ENCODE results near the gene CYTH1. TPM values are rescaled to one million over a fixed set of nuclear protein-coding genes. Genes with fewer than 3 reads are reported as not detected.
A peak's percentile ranks its signal among the peaks of the same experiment; 100 is the strongest.

CYTH1 gene
- total and polyA plus RNA-seq, 10 donors: 66.9 to 169 (median 131) TPM

DNA sequence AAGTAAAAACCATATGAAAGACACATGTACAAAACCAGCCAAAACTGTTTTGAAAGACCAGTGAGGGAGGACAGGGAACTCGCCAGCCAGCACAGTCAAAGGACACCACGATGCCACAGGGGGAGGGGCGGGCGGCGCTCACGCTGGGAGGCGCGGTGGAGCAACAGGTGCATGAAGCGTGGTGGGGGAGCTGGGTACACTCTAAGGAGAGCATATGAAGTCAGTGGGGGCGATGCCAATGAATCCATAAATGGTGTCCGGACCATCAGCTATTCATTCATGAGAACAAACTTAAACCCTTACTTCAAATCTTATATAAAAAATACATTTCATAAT lies 103.9 kb downstream of the CYTH1 start:
- WGBS, 5 donors: 91 to 96% (median 95%) methylated on average over 11 of the region's 11 CpGs
- intact Hi-C loops (cut with DNase I; ENCODE audit: low total_unique reads): no loop called here
- no peak overlapping the region for H3K4me3 ChIP-seq
- DNase-seq: peak; percentile 50
- H3K27ac ChIP-seq: no peak overlapping the region
- TF ChIP-seq POLR2A (IDR thresholded peaks at IDR 0.05): no peak
- peak in 1 of 3 donors; percentile 51 for TF ChIP-seq POLR2AphosphoS5 (IDR thresholded peaks at IDR 0.05)
- peaks cover 9 to 100% (median 82%) of the 10 kb centered on the region in 6 donors for H3K36me3 ChIP-seq
- H3K27me3 ChIP-seq (replicated peaks in 1 of 7): no peaks in the 10 kb centered on the region
- H3K4me1 ChIP-seq: peaks cover 0 to 11% (median 4%) of the 10 kb centered on the region in 6 donors
- no peaks in the 10 kb centered on the region for H3K9me3 ChIP-seq

DNA sequence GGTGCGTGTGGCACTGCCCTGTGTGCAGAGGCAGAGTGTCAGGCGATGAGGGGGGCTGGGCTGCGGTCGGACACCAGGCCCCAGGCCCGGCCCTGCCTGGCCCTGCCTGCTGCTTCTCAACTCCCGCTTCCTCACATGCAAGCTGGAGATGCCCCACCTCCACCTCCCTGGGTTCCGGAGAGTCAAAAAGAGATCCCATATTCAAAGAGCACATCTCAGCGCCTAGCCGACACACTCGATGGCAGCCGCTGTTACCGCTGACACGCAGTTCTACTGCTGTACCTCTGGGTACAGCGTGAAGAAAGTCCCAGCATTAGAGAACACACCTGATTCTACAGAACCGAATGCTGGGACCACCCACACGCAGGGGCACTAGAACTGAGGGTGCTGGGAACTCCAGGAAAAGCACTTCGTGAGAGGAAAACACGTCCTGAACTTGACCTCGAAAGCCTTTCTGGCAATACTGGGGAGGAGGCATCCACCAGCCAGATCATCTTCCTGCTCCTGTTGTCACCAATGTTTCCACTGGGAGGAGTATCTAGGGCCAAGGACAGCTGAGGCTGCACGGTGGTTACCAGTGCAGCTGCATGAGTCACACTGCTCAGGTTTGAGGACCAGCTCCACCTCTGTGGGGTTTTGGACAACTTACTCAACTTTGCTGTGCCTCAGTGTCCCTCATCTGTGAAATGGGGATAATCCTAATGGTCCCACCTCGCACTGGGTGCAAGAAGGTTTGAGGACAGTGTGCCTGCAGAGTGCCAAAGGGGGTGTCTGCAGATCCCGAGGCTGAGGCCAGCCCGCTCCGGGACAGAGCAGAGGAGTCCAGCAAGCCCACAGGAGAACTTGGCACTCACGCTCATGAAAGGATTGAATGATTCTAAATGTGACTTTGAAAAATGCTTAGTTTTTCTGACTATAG lies 104.5 kb downstream of the CYTH1 start:
- peak; percentile 50 for DNase-seq
- TF ChIP-seq POLR2AphosphoS5 (IDR thresholded peaks at IDR 0.05): peak in 2 of 3 donors; percentile 31 to 56
- no peak for TF ChIP-seq POLR2A (IDR thresholded peaks at IDR 0.05)
- intact Hi-C loops (cut with DNase I; ENCODE audit: low total_unique reads): no loop called here
- Histone ChIP-seq H3K4me1 (peaks cover 0 to 11% (median 4%) of the 10 kb centered on the region in 6 donors), H3K9me3 (no peaks in the 10 kb centered on the region), H3K4me3 (no peak overlapping the region), H3K27me3 (replicated peaks in 1 of 7) (no peaks in the 10 kb centered on the region), H3K27ac (no peak overlapping the region), H3K36me3 (peaks cover 9 to 100% (median 84%) of the 10 kb centered on the region in 6 donors)
- WGBS, 5 donors: 85 to 97% (median 88%) methylated on average over 20 to 25 of the region's 25 CpGs

DNA sequence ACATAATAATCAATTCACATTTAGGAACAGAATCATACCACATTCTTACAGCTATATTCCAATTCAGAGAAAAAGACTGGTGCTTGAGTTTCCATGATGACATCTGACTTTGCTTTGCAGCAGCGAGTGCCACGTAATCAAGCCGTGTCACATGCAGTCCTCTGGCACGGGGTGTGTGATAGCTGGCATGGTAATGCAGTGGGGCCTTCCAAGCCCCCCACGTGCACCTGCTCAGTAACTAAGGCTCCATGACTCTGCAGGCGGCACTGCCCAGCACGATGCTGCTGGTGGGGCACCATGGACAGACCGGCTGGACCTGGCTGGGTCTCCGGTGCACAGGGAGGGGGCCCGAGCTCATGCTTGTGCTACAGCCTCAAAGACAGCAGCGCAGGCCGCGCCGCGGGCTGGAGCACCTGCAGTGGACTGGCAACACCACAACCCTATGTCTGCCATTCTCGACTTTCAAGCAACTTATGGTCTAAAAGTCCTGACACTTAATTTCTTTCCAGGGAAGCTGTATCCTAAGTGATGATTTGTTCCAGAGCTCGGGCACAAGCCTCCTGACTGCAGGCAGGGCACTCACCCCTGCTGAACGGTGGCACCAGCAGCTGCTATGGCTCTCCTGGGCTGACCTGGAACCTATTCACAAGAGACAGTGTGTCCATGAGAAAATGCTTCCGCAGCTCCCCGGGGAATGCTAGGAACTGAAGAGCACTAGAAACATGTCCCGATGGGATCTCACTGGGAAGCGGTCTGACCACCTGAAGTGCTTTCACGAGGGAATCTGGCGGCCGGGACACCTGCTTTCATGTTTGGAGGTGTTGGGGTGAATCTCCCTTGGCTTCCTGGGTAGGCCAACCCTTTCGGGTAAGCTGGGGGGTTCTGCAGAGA lies 105.4 kb downstream of the CYTH1 start:
- Histone ChIP-seq H3K4me1 (peaks cover 0 to 11% (median 4%) of the 10 kb centered on the region in 6 donors), H3K27ac (no peak overlapping the region), H3K36me3 (peaks cover 9 to 100% (median 84%) of the 10 kb centered on the region in 6 donors), H3K27me3 (replicated peaks in 1 of 7) (no peaks in the 10 kb centered on the region), H3K9me3 (no peaks in the 10 kb centered on the region), H3K4me3 (no peak overlapping the region)
- WGBS, 5 donors: 94 to 98% (median 97%) methylated on average over 18 to 26 of the region's 26 CpGs
- peak; percentile 61 for DNase-seq
- TF ChIP-seq, protein P1, sequence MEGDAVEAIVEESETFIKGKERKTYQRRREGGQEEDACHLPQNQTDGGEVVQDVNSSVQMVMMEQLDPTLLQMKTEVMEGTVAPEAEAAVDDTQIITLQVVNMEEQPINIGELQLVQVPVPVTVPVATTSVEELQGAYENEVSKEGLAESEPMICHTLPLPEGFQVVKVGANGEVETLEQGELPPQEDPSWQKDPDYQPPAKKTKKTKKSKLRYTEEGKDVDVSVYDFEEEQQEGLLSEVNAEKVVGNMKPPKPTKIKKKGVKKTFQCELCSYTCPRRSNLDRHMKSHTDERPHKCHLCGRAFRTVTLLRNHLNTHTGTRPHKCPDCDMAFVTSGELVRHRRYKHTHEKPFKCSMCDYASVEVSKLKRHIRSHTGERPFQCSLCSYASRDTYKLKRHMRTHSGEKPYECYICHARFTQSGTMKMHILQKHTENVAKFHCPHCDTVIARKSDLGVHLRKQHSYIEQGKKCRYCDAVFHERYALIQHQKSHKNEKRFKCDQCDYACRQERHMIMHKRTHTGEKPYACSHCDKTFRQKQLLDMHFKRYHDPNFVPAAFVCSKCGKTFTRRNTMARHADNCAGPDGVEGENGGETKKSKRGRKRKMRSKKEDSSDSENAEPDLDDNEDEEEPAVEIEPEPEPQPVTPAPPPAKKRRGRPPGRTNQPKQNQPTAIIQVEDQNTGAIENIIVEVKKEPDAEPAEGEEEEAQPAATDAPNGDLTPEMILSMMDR (IDR thresholded peaks at IDR 0.05 in 8 of 11, conservative IDR thresholded peaks at IDR 0.05 in 3 of 11): no peak
- TF ChIP-seq POLR2AphosphoS5 (IDR thresholded peaks at IDR 0.05): peak in 2 of 3 donors; percentile 13 to 59
- intact Hi-C loops (cut with DNase I; ENCODE audit: low total_unique reads): no loop called here

DNA sequence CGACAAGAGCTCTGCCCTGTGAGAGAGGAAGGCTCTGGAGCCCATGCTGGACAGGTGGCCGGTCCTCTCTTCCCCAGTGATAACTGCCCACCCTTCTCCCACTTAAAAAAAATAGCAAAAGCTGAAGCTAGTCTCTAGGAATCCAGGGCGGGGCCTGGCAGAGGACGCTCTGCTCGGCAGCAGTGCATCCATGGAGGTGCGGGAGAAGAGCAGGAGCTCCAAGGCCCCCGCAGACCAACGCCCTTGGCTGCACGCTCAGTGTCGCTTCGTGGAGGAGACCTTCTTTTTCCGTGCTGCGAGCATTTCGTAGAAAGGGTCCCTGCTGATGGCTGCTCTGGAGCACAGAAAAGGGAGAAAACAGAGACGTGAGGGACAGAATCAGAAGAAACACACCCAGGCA lies 106.2 kb downstream of the CYTH1 start:
- H3K4me3 ChIP-seq: no peak overlapping the region
- no peaks in the 10 kb centered on the region for H3K9me3 ChIP-seq
- peaks cover 9 to 99% (median 83%) of the 10 kb centered on the region in 6 donors for H3K36me3 ChIP-seq
- intact Hi-C loops (cut with DNase I; ENCODE audit: low total_unique reads): no loop called here
- TF ChIP-seq, protein P1 (IDR thresholded peaks at IDR 0.05 in 8 of 11, conservative IDR thresholded peaks at IDR 0.05 in 3 of 11): no peak
- no peak for TF ChIP-seq POLR2A (IDR thresholded peaks at IDR 0.05)
- no peak for TF ChIP-seq POLR2AphosphoS5 (IDR thresholded peaks at IDR 0.05)
- WGBS, 5 donors: 95 to 97% (median 96%) methylated on average over 15 of the region's 15 CpGs
- H3K27ac ChIP-seq: no peak overlapping the region
- peak; percentile 28 for DNase-seq
- peaks cover 0 to 11% (median 4%) of the 10 kb centered on the region in 6 donors for H3K4me1 ChIP-seq
- no peaks in the 10 kb centered on the region for H3K27me3 ChIP-seq (replicated peaks in 1 of 7)

All from spleen (tissue), 11 donors.